ENCODE data around the gene ELL.

Gene ELL

GRCh38 chr19:18445262-18445948 is 76.5 kb downstream of the ELL start:
- DNase-seq (ENCODE audit: low read depth): no peak

GRCh38 chr19:18444513-18444912 is 77.4 kb downstream of the ELL start:
- no peak for DNase-seq (ENCODE audit: low read depth)

GRCh38 chr19:18443831-18444230 is 78.0 kb downstream of the ELL start:
- no peak for DNase-seq (ENCODE audit: low read depth)

GRCh38 chr19:18443406-18443805 is 78.5 kb downstream of the ELL start:
- DNase-seq (ENCODE audit: low read depth): no peak

- DNase-seq (ENCODE audit: low read depth): no peak
Observed at GRCh38 chr19:18442941-18443340, 78.9 kb downstream of the ELL start.

GRCh38 chr19:18441804-18442788 is 79.8 kb downstream of the ELL start:
- no peak for DNase-seq (ENCODE audit: low read depth)

GRCh38 chr19:18440936-18441803 is 80.7 kb downstream of the ELL start:
- no peak for DNase-seq (ENCODE audit: low read depth)

GRCh38 chr19:18440415-18440877 is 81.4 kb downstream of the ELL start:
- no peak for DNase-seq (ENCODE audit: low read depth)

- DNase-seq (ENCODE audit: low read depth): no peak
Observed at GRCh38 chr19:18439910-18440237, 82.0 kb downstream of the ELL start.

GRCh38 chr19:18439025-18439909 is 82.6 kb downstream of the ELL start:
- no peak for DNase-seq (ENCODE audit: low read depth)

GRCh38 chr19:18438331-18439024 is 83.4 kb downstream of the ELL start:
- no peak for DNase-seq (ENCODE audit: low read depth)

- DNase-seq (ENCODE audit: low read depth): peak; percentile 43
Observed at GRCh38 chr19:18437491-18438330, 84.2 kb downstream of the ELL start, which contains the start of gene ISYNA1. TSS of gene ISYNA1 (minus strand) at chr19:18438133. CDS start at chr19:18437979, 154 bp downstream.

- DNase-seq (ENCODE audit: low read depth): peak; percentile 58
Observed at GRCh38 chr19:18436671-18437490, 85.0 kb downstream of the ELL start.

- DNase-seq (ENCODE audit: low read depth): no peak
Observed at GRCh38 chr19:18435842-18436670, 85.8 kb downstream of the ELL start.

GRCh38 chr19:18435178-18435841 is 86.6 kb downstream of the ELL start:
- DNase-seq (ENCODE audit: low read depth): no peak

GRCh38 chr19:18434411-18435175 is 87.3 kb downstream of the ELL start:
- no peak for DNase-seq (ENCODE audit: low read depth)
